Neural progenitor cell (in vitro differentiated cells): Measurements from ENCODE around the gene ADA. TPM values are rescaled to one million over a fixed set of nuclear protein-coding genes. Genes with fewer than 3 reads are reported as not detected.
"Not testable (repeated sequence)": the region's sequence is repeated elsewhere in the genome, so short reads cannot be mapped to it uniquely, and the experiment has no call there.

ENCODE experiments used
- DNase-seq: peaks from one replicate; pipeline ENCODE4 v3.0.0-alpha.2; 2016; ENCODE audit warnings: low spot score
- H2AFZ ChIP-seq: fragments of 200-600 bp; sonication (generic); replicated peaks from 2 replicates; pipeline ENCODE4 v1.6.1; 2016; ENCODE audit warnings: antibody characterized with exemption
- H3F3A ChIP-seq: fragments of 200-600 bp; sonication (generic); 2 replicates; pipeline ENCODE4 v1.6.1; 2016; ENCODE audit warnings: antibody characterized with exemption, low read depth
- H3K27ac ChIP-seq: fragments of 200-600 bp; sonication (generic); 2 replicates; pipeline ENCODE4 v1.5.1; 2016; ENCODE audit warnings: mild to moderate bottlenecking
- H3K27me3 ChIP-seq: fragments of 200-600 bp; sonication (generic); 2 replicates; pipeline ENCODE4 v1.6.1; 2016; ENCODE audit warnings: mild to moderate bottlenecking, moderate library complexity
- H3K36me3 ChIP-seq: fragments of 200-600 bp; sonication (generic); 2 replicates; pipeline ENCODE4 v1.5.1; 2016
- H3K4me1 ChIP-seq: fragments of 200-600 bp; sonication (generic); 2 replicates; pipeline ENCODE4 v1.6.1; 2016; ENCODE audit warnings: mixed run types
- H3K4me2 ChIP-seq: fragments of 200-600 bp; sonication (generic); 2 replicates; pipeline ENCODE4 v1.6.1; 2016
- H3K4me3 ChIP-seq: fragments of 200-600 bp; sonication (generic); 2 replicates; pipeline ENCODE4 v1.5.1; 2016
- H3K79me2 ChIP-seq: fragments of 200-600 bp; sonication (generic); 2 replicates; pipeline ENCODE4 v1.6.1; 2016; ENCODE audit warnings: low read depth
- H3K9ac ChIP-seq: fragments of 200-600 bp; sonication (generic); 2 replicates; pipeline ENCODE4 v1.6.1; 2016
- H3K9me3 ChIP-seq: fragments of 200-600 bp; sonication (generic); 2 replicates; pipeline ENCODE4 v1.5.1; 2016; ENCODE audit warnings: low read depth
- H4K20me1 ChIP-seq: fragments of 200-600 bp; sonication (generic); 2 replicates; pipeline ENCODE4 v1.6.1; 2016; ENCODE audit warnings: low read depth
- H3K27ac Mint-ChIP-seq: 3 replicates; pipeline ENCODE4 v1.8.0; 2021; ENCODE audit warnings: mixed read lengths
- H3K27me3 Mint-ChIP-seq: 2 replicates; pipeline ENCODE4 v1.8.0; 2022; ENCODE audit warnings: low read depth, mild to moderate bottlenecking, inconsistent platforms, moderate library complexity, mixed read lengths; ENCODE audit not compliant: insufficient read depth
- H3K36me3 Mint-ChIP-seq: 3 replicates; pipeline ENCODE4 v1.8.0; 2021; ENCODE audit warnings: mixed read lengths
- H3K4me1 Mint-ChIP-seq: 3 replicates; pipeline ENCODE4 v1.8.0; 2021; ENCODE audit warnings: mixed read lengths
- H3K4me3 Mint-ChIP-seq: 3 replicates; pipeline ENCODE4 v1.8.0; 2021; ENCODE audit warnings: mild to moderate bottlenecking, moderate library complexity, mixed read lengths
- H3K9me3 Mint-ChIP-seq: 3 replicates; pipeline ENCODE4 v1.8.0; 2020; ENCODE audit warnings: mixed read lengths
- EZH2 ChIP-seq: fragments of 200-600 bp; sonication (generic); IDR thresholded peaks from 2 replicates; pipeline ENCODE4 v1.6.1; 2017; ENCODE audit warnings: antibody characterized with exemption, mild to moderate bottlenecking, moderate library complexity
- EZH2phosphoT487 ChIP-seq: fragments of 200-600 bp; sonication (generic); IDR thresholded peaks from 2 replicates; pipeline ENCODE4 v1.6.1; 2017; ENCODE audit warnings: antibody characterized with exemption
- total RNA-seq: library from RNA; depleted of rRNA; stranded (reverse); fragments of >200 nt; gene quantifications from 2 replicates; pipeline ENCODE4 v1.2.3, GENCODE V29; 2015; ENCODE audit warnings: low replicate concordance
- TF ChIP-seq, protein P1 (sequence below): fragments of 200-600 bp; sonication (generic); IDR thresholded peaks from 2 replicates; pipeline ENCODE4 v1.5.1; 2017; ENCODE audit warnings: antibody characterized with exemption, mild to moderate bottlenecking

Gene ADA
- total RNA-seq, 1 donor from 2014 or later, result 29.7 TPM

DNA sequence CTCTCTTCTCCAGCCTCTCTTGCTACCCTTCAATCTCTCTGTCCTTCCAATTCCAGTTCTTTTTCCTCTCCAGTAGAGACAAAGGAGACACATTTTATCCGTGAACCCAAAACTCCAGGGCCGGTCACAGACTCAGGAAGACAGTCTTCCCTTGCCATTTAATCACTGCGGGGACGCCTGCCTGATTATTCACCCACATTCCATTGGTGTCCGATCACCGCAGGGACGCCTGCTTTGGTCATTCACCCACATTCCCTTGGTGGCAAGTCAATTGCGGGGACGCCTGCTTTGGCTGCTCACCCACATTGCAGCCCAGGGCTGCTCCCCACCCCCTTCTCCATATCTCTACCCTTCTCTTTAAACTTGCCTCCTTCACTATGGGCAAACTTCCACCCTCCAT is 19.4 kb upstream of the ADA start:
- not testable (repeated sequence) for H3K27me3 ChIP-seq, H3K27ac Mint-ChIP-seq, H3K36me3 ChIP-seq, H3K27me3 Mint-ChIP-seq, H3K27ac ChIP-seq, H3K79me2 ChIP-seq, H3K4me3 Mint-ChIP-seq, H2AFZ ChIP-seq, H3K4me1 Mint-ChIP-seq, DNase-seq, H3K9me3 Mint-ChIP-seq, H3K4me3 ChIP-seq, H3K4me1 ChIP-seq, H3K9me3 ChIP-seq, H3K36me3 Mint-ChIP-seq, H3F3A ChIP-seq, H3K4me2 ChIP-seq, H4K20me1 ChIP-seq, H3K9ac ChIP-seq

DNA sequence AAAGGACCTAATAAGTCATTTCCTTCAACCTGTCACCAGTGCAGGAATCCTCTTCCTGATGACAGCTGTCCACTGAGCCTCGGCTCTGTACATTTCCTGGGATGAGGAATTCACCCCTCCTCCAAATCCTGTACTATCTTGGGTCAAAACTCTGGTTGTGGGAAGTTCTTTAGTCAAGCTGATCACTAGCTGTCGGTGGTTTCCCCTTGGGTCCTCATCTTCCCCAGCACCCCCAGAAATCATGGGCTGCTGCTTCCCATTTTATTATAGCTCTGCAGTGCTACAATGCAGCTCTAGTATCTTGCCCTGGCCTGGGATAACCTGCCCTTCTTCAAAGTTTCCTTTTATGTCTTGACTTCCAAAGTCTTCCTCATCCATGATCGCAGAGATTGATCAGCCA is 14.6 kb upstream of the ADA start:
- peaks cover 4% of the 10 kb centered on the region for H3K4me1 ChIP-seq
- no peaks in the 10 kb centered on the region for H3K27me3 ChIP-seq
- peaks cover 2% of the 10 kb centered on the region for H3K4me1 Mint-ChIP-seq
- H4K20me1 ChIP-seq, result no peaks in the 10 kb centered on the region
- H3F3A ChIP-seq, result no peaks in the 10 kb centered on the region
- no peaks in the 10 kb centered on the region for H3K36me3 ChIP-seq
- no peaks in the 10 kb centered on the region for H3K9me3 ChIP-seq
- no peaks in the 10 kb centered on the region for H3K9me3 Mint-ChIP-seq
- H3K36me3 Mint-ChIP-seq, result no peaks in the 10 kb centered on the region
- H3K79me2 ChIP-seq, result no peaks in the 10 kb centered on the region
- H3K9ac ChIP-seq, result no peak overlapping the region
- H3K4me3 ChIP-seq, result no peak overlapping the region
- H3K27me3 Mint-ChIP-seq, result no peaks in the 10 kb centered on the region
- no peak overlapping the region for H2AFZ ChIP-seq
- TF ChIP-seq, protein P1, sequence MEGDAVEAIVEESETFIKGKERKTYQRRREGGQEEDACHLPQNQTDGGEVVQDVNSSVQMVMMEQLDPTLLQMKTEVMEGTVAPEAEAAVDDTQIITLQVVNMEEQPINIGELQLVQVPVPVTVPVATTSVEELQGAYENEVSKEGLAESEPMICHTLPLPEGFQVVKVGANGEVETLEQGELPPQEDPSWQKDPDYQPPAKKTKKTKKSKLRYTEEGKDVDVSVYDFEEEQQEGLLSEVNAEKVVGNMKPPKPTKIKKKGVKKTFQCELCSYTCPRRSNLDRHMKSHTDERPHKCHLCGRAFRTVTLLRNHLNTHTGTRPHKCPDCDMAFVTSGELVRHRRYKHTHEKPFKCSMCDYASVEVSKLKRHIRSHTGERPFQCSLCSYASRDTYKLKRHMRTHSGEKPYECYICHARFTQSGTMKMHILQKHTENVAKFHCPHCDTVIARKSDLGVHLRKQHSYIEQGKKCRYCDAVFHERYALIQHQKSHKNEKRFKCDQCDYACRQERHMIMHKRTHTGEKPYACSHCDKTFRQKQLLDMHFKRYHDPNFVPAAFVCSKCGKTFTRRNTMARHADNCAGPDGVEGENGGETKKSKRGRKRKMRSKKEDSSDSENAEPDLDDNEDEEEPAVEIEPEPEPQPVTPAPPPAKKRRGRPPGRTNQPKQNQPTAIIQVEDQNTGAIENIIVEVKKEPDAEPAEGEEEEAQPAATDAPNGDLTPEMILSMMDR, result no peak
- TF ChIP-seq EZH2phosphoT487, result no peak
- TF ChIP-seq EZH2, result no peak
- H3K4me3 Mint-ChIP-seq, result no peak overlapping the region
- no peak for DNase-seq
- H3K27ac Mint-ChIP-seq, result no peak overlapping the region
- no peak overlapping the region for H3K27ac ChIP-seq
- H3K4me2 ChIP-seq, result no peak overlapping the region

DNA sequence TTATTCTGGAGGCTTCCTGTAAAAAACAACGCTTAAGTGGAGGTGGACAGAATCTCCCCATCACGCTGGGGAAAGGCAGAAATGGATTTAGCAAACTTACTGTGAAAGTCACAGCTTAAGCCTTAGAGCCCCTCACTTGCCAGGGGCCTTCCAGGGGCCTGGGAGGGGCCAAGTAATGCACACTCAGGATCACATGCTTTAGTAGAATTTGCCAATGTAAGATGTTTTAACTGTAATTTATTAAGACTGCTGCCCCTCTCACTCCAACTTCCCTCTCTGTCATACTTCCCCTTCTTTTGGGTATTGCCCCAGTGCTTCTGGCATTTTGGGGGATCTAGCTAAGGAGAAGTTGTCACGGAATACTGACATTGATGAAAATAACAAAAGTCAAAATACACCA is 12.6 kb upstream of the ADA start:
- Histone ChIP-seq H3K79me2 (no peaks in the 10 kb centered on the region), H3F3A (no peaks in the 10 kb centered on the region), H4K20me1 (no peaks in the 10 kb centered on the region), H3K9me3 (no peaks in the 10 kb centered on the region), H3K4me1 (peaks cover 4% of the 10 kb centered on the region), H3K4me2 (no peak overlapping the region), H3K27me3 (no peaks in the 10 kb centered on the region), H3K27ac (no peak overlapping the region), H3K36me3 (no peaks in the 10 kb centered on the region), H3K9ac (no peak overlapping the region), H3K4me3 (no peak overlapping the region), H2AFZ (no peak overlapping the region)
- Mint-ChIP-seq H3K36me3 (peaks cover 3% of the 10 kb centered on the region), H3K4me3 (no peak overlapping the region), H3K4me1 (peaks cover 2% of the 10 kb centered on the region), H3K27me3 (peaks cover 8% of the 10 kb centered on the region), H3K27ac (no peak overlapping the region), H3K9me3 (no peaks in the 10 kb centered on the region)
- TF ChIP-seq EZH2phosphoT487 (no peak), EZH2 (no peak)
- TF ChIP-seq, protein P1, result no peak
- no peak for DNase-seq

DNA sequence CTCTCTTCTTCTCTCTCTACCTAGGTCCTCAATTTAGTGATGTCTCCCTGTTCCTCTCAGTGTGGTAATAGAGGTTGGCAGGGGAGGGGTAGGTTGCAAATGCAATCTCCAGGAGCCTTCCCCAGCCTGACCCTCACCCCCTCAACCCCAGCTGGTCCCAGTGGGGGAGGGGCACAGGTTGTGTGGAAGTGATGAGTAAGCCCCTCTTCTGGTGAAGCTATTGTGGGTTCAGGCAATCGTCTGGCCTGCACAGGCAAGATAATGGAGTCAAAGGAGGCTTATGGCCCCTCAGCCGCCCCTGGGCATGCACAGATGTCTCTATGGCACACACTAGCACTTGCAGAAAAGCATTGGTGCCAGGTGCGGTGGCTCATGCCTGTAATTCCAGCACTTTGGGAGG is 10.8 kb upstream of the ADA start:
- H3K4me3 Mint-ChIP-seq, result no peak overlapping the region
- H3K36me3 ChIP-seq, result no peaks in the 10 kb centered on the region
- TF ChIP-seq EZH2, result no peak
- TF ChIP-seq EZH2phosphoT487, result no peak
- TF ChIP-seq, protein P1, result no peak
- H3K27me3 ChIP-seq, result no peaks in the 10 kb centered on the region
- no peaks in the 10 kb centered on the region for H3K79me2 ChIP-seq
- no peak overlapping the region for H3K27ac Mint-ChIP-seq
- no peaks in the 10 kb centered on the region for H3F3A ChIP-seq
- no peaks in the 10 kb centered on the region for H4K20me1 ChIP-seq
- H3K4me3 ChIP-seq, result no peak overlapping the region
- H3K9ac ChIP-seq, result no peak overlapping the region
- no peaks in the 10 kb centered on the region for H3K9me3 Mint-ChIP-seq
- peaks cover 11% of the 10 kb centered on the region for H3K27me3 Mint-ChIP-seq
- H3K9me3 ChIP-seq, result no peaks in the 10 kb centered on the region
- DNase-seq, result no peak
- H3K4me2 ChIP-seq, result no peak overlapping the region
- peaks cover 4% of the 10 kb centered on the region for H3K4me1 ChIP-seq
- H3K4me1 Mint-ChIP-seq, result peaks cover 2% of the 10 kb centered on the region
- H3K36me3 Mint-ChIP-seq, result peaks cover 3% of the 10 kb centered on the region
- H2AFZ ChIP-seq, result no peak overlapping the region
- H3K27ac ChIP-seq, result no peak overlapping the region
